ENCODE data around the gene RNF181. TPM values are rescaled to one million over a fixed set of nuclear protein-coding genes. Genes with fewer than 3 reads are reported as not detected.

Gene RNF181
- total RNA-seq, 1 donor from 2014 or later = 155 TPM

- Mint-ChIP-seq H3K27ac (ENCODE audit: unreplicated experiment) (no peak overlapping the region), H3K9me3 (ENCODE audit: unreplicated experiment) (no peaks in the 10 kb centered on the region), H3K4me3 (ENCODE audit: unreplicated experiment) (no peak overlapping the region), H3K36me3 (ENCODE audit: low read depth, unreplicated experiment) (peaks cover 10% of the 10 kb centered on the region), H3K4me1 (ENCODE audit: low read depth, unreplicated experiment) (peaks cover 19% of the 10 kb centered on the region), H3K27me3 (ENCODE audit: low read depth, unreplicated experiment) (no peaks in the 10 kb centered on the region)
- H3K4me1 ChIP-seq (ENCODE audit: insufficient read depth, low read length) = peaks cover 19% of the 10 kb centered on the region
- H3K36me3 ChIP-seq (ENCODE audit: insufficient read depth, low read length) = peaks cover 8% of the 10 kb centered on the region
- no peak overlapping the region for H2AFZ ChIP-seq (ENCODE audit: low read depth, low read length)
- peaks cover 37% of the 10 kb centered on the region for H3K79me2 ChIP-seq (ENCODE audit: insufficient read depth, low read length)
- no peak overlapping the region for H3K9ac ChIP-seq (ENCODE audit: low read length)
- TF ChIP-seq EZH2 (IDR thresholded peaks at IDR 0.05; ENCODE audit: insufficient read depth, low read length) = no peak
- no peak for TF ChIP-seq CTCF (IDR thresholded peaks at IDR 0.05; ENCODE audit: insufficient read depth, low read depth, low read length)
- H3K9me3 ChIP-seq (ENCODE audit: insufficient read depth, low read depth, low read length) = no peaks in the 10 kb centered on the region
- H3K27me3 ChIP-seq (ENCODE audit: insufficient read depth, low read length) = no peaks in the 10 kb centered on the region
- DNase-seq (ENCODE audit: low read depth) (no peak), FAIRE-seq (no peak)
- H3K27ac ChIP-seq (ENCODE audit: low read depth, low read length) = no peak overlapping the region
- H3K4me3 ChIP-seq (ENCODE audit: insufficient read depth, low read depth, low read length) = no peak overlapping the region
- H4K20me1 ChIP-seq (ENCODE audit: insufficient read depth, low read length) = peaks cover 28% of the 10 kb centered on the region
- no peak overlapping the region for H3K4me2 ChIP-seq (ENCODE audit: low read length)
Observed at GRCh38 chr2:85600235-85600575, 4.7 kb downstream of the RNF181 start.

GRCh38 chr2:85600951-85601770 lies 5.6 kb downstream of the RNF181 start:
- Histone ChIP-seq H3K4me3 (ENCODE audit: insufficient read depth, low read depth, low read length) (peak overlapping the region; percentile 92), H3K4me2 (ENCODE audit: low read length) (peak overlapping the region; percentile 91), H3K36me3 (ENCODE audit: insufficient read depth, low read length) (peaks cover 8% of the 10 kb centered on the region), H3K9me3 (ENCODE audit: insufficient read depth, low read depth, low read length) (no peaks in the 10 kb centered on the region), H3K4me1 (ENCODE audit: insufficient read depth, low read length) (peaks cover 26% of the 10 kb centered on the region), H4K20me1 (ENCODE audit: insufficient read depth, low read length) (peaks cover 28% of the 10 kb centered on the region), H2AFZ (ENCODE audit: low read depth, low read length) (no peak overlapping the region), H3K79me2 (ENCODE audit: insufficient read depth, low read length) (peaks cover 30% of the 10 kb centered on the region), H3K9ac (ENCODE audit: low read length) (peak overlapping the region; percentile 78), H3K27me3 (ENCODE audit: insufficient read depth, low read length) (no peaks in the 10 kb centered on the region), H3K27ac (ENCODE audit: low read depth, low read length) (no peak overlapping the region)
- Mint-ChIP-seq H3K4me3 (ENCODE audit: unreplicated experiment) (peak overlapping the region; percentile 86), H3K9me3 (ENCODE audit: unreplicated experiment) (no peaks in the 10 kb centered on the region), H3K27ac (ENCODE audit: unreplicated experiment) (peak overlapping the region; percentile 72), H3K36me3 (ENCODE audit: low read depth, unreplicated experiment) (peaks cover 10% of the 10 kb centered on the region), H3K4me1 (ENCODE audit: low read depth, unreplicated experiment) (peaks cover 28% of the 10 kb centered on the region), H3K27me3 (ENCODE audit: low read depth, unreplicated experiment) (no peaks in the 10 kb centered on the region)
- FAIRE-seq = no peak
- no peak for DNase-seq (ENCODE audit: low read depth)
- TF ChIP-seq CTCF (IDR thresholded peaks at IDR 0.05; ENCODE audit: insufficient read depth, low read depth, low read length) (no peak), EZH2 (IDR thresholded peaks at IDR 0.05; ENCODE audit: insufficient read depth, low read length) (no peak)
